Measurements from ENCODE around the gene ZER1. TPM values are rescaled to one million over a fixed set of nuclear protein-coding genes. Genes with fewer than 3 reads are reported as not detected.

Gene ZER1
- total RNA-seq, 1 donor from 2014 or later, result 14.7 TPM

DNA sequence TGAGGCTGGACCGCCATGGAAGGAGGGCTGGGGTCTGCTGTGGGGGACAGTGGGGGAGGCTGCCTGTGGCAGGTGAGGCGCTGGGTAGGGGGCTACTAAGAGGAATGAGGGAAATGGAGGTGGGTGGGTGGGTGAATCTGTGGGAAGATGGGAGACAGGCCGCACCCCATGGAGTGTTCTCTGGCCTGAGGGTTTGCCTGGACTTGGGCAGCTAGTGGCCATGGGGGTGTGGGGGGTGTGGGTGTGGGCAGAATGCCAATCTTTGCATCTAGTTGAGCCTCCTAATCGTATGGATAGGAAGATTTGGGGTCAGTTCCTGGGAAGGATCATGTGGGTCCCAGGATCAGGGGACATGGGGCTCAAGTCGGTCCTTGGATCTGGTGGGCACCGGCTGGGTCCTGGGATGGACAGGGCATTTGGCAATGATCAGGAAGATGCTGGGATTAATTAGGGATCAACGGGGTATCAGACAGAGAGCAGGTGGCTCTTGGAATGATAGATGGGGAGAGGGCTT is 48.3 kb downstream of the ZER1 start:
- Histone ChIP-seq H3K9me3 (ENCODE audit: low read depth) (no peaks in the 10 kb centered on the region), H3K36me3 (no peaks in the 10 kb centered on the region), H3K4me3 (peak overlapping the region; percentile 90), H3K4me2 (peak overlapping the region; percentile 99), H3K27ac (no peak overlapping the region), H3K27me3 (no peaks in the 10 kb centered on the region), H3K4me1 (peaks cover 8% of the 10 kb centered on the region), H3K9ac (peak overlapping the region; percentile 65), H2AFZ (replicated peaks) (peak overlapping the region; percentile 87), H3F3A (ENCODE audit: low read depth) (peaks cover 20% of the 10 kb centered on the region), H4K20me1 (ENCODE audit: low read depth) (no peaks in the 10 kb centered on the region), H3K79me2 (ENCODE audit: low read depth) (peaks cover 10% of the 10 kb centered on the region)
- TF ChIP-seq EZH2 (IDR thresholded peaks at IDR 0.05) (no peak), EZH2phosphoT487 (IDR thresholded peaks at IDR 0.05) (no peak)
- TF ChIP-seq, protein P1, sequence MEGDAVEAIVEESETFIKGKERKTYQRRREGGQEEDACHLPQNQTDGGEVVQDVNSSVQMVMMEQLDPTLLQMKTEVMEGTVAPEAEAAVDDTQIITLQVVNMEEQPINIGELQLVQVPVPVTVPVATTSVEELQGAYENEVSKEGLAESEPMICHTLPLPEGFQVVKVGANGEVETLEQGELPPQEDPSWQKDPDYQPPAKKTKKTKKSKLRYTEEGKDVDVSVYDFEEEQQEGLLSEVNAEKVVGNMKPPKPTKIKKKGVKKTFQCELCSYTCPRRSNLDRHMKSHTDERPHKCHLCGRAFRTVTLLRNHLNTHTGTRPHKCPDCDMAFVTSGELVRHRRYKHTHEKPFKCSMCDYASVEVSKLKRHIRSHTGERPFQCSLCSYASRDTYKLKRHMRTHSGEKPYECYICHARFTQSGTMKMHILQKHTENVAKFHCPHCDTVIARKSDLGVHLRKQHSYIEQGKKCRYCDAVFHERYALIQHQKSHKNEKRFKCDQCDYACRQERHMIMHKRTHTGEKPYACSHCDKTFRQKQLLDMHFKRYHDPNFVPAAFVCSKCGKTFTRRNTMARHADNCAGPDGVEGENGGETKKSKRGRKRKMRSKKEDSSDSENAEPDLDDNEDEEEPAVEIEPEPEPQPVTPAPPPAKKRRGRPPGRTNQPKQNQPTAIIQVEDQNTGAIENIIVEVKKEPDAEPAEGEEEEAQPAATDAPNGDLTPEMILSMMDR (IDR thresholded peaks at IDR 0.05), result no peak
- peaks cover 2% of the 10 kb centered on the region for H3K36me3 Mint-ChIP-seq
- peaks cover 34% of the 10 kb centered on the region for H3K4me1 Mint-ChIP-seq
- no peaks in the 10 kb centered on the region for H3K9me3 Mint-ChIP-seq
- H3K27ac Mint-ChIP-seq, result no peak overlapping the region
- peak; percentile 29 for DNase-seq (ENCODE audit: low spot score)
- peaks cover 9% of the 10 kb centered on the region for H3K27me3 Mint-ChIP-seq (ENCODE audit: insufficient read depth, low read depth)
- H3K4me3 Mint-ChIP-seq, result peak overlapping the region; percentile 91

DNA sequence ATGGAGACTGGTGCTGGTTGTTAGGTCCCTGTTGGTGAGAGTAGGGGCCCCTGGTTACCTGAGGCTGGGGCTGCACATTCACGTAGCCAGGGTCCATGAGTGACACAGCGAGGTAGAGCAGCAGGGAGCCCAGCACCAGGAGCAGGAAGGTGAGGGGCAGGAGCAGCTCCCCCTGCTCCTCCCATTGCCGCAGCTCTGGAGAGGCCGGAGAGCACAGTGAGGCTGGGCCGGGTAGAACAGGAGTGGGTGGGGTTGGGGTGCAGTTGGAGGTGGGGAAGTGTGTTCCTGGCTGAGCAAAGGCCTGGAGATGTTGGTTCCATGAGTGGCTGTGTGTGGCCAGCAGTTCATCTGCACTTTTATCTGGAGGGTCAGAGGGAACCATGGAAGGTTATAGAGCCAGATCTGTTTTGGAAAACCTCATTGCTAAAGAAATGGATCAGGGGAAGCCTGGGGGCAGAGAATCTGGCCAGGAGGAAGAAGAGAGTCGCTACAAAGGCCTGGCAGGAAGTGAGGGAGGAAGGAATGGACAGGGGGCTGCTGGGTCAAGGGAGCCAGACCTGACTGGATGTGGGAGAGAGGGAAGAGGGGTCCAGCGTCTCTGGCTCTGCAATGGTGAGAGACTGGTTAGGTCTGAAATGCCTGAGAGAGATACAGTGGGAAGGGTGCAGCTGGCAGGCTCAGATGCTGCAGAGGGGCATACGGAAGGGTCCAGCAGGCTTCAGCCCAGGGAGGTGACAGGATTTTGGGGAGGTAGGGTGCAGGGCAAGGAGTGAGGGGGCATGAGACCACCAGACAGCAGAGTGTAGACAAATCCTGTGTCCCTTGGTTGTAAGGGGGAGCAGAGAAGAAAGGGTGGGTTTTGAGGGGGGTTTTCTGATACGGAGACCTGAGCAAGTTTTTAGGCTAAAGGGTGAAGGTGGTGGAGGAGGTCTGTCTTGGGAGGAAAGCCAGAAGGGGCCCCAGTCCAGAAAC is 49.1 kb downstream of the ZER1 start:
- H3K27ac Mint-ChIP-seq, result peak overlapping the region; percentile 37
- peaks cover 20% of the 10 kb centered on the region for H3F3A ChIP-seq (ENCODE audit: low read depth)
- DNase-seq (ENCODE audit: low spot score), result no peak
- peaks cover 8% of the 10 kb centered on the region for H3K27me3 Mint-ChIP-seq (ENCODE audit: insufficient read depth, low read depth)
- H3K79me2 ChIP-seq (ENCODE audit: low read depth), result peaks cover 10% of the 10 kb centered on the region
- peaks cover 2% of the 10 kb centered on the region for H3K36me3 Mint-ChIP-seq
- H3K4me3 Mint-ChIP-seq, result peak overlapping the region; percentile 73
- H3K4me1 ChIP-seq, result peaks cover 8% of the 10 kb centered on the region
- H3K27me3 ChIP-seq, result no peaks in the 10 kb centered on the region
- peak overlapping the region; percentile 65 for H3K9ac ChIP-seq
- no peaks in the 10 kb centered on the region for H4K20me1 ChIP-seq (ENCODE audit: low read depth)
- no peaks in the 10 kb centered on the region for H3K36me3 ChIP-seq
- peak overlapping the region; percentile 90 for H3K4me3 ChIP-seq
- TF ChIP-seq, protein P1 (IDR thresholded peaks at IDR 0.05), result no peak
- TF ChIP-seq EZH2phosphoT487 (IDR thresholded peaks at IDR 0.05) (no peak), EZH2 (IDR thresholded peaks at IDR 0.05) (no peak)
- no peaks in the 10 kb centered on the region for H3K9me3 ChIP-seq (ENCODE audit: low read depth)
- no peak overlapping the region for H2AFZ ChIP-seq (replicated peaks)
- H3K27ac ChIP-seq, result no peak overlapping the region
- H3K9me3 Mint-ChIP-seq, result no peaks in the 10 kb centered on the region
- H3K4me2 ChIP-seq, result peak overlapping the region; percentile 99
- H3K4me1 Mint-ChIP-seq, result peaks cover 32% of the 10 kb centered on the region

DNA sequence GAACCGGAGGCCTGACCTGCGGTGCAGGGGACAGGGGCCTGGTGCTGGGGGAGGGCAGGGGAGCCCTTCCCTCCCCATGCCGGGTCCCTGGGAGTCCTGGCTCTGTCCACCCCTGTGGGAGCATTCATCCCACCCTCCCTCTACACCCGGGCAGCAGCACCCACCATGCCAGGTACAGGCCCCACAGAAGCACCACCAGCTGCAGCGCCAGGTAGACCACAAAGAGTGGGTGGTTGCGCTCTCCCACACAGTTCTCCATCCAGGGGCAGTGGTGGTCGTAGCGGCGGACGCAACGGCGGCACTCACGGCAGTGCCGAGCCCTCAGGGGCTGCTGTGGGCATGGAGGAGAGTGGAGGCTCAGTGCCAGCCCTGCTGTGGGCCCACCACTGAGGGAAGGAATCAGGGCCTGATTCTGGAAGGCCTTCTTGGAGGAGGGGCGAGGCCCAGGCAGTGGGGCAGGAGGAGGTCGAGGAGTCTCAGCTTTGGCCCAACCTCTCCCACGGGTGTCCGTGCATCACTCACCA is 50.2 kb downstream of the ZER1 start:
- Histone ChIP-seq H3K27me3 (no peaks in the 10 kb centered on the region), H3K9me3 (ENCODE audit: low read depth) (no peaks in the 10 kb centered on the region), H3K4me1 (peaks cover 8% of the 10 kb centered on the region), H3K4me2 (no peak overlapping the region), H3F3A (ENCODE audit: low read depth) (peaks cover 20% of the 10 kb centered on the region), H3K36me3 (no peaks in the 10 kb centered on the region), H3K27ac (no peak overlapping the region), H3K4me3 (no peak overlapping the region), H3K79me2 (ENCODE audit: low read depth) (peaks cover 10% of the 10 kb centered on the region), H3K9ac (no peak overlapping the region), H2AFZ (replicated peaks) (no peak overlapping the region), H4K20me1 (ENCODE audit: low read depth) (no peaks in the 10 kb centered on the region)
- H3K36me3 Mint-ChIP-seq, result peaks cover 2% of the 10 kb centered on the region
- no peak overlapping the region for H3K4me3 Mint-ChIP-seq
- peaks cover 6% of the 10 kb centered on the region for H3K27me3 Mint-ChIP-seq (ENCODE audit: insufficient read depth, low read depth)
- H3K4me1 Mint-ChIP-seq, result peaks cover 27% of the 10 kb centered on the region
- no peaks in the 10 kb centered on the region for H3K9me3 Mint-ChIP-seq
- no peak for DNase-seq (ENCODE audit: low spot score)
- no peak for TF ChIP-seq EZH2phosphoT487 (IDR thresholded peaks at IDR 0.05)
- TF ChIP-seq EZH2 (IDR thresholded peaks at IDR 0.05), result no peak
- TF ChIP-seq, protein P1 (IDR thresholded peaks at IDR 0.05), result no peak
- H3K27ac Mint-ChIP-seq, result no peak overlapping the region

Data from neural progenitor cell (in vitro differentiated cells).